Activated T-helper 2 cell treated with anti-CD3 and anti-CD28 coated beads, Interferon-gamma antibody, Interleukin-2, Interleukin-4, amounts not matched to agents 10 μg/mL and 5 μg/mL and 100 μg/mL, durations not matched to agents 14 hours and 24 hours and 36 hours (primary cell): ENCODE data around the gene EFHD2. TPM values are rescaled to one million over a fixed set of nuclear protein-coding genes. Genes with fewer than 3 reads are reported as not detected.
"Not testable (repeated sequence)": the region's sequence is repeated elsewhere in the genome, so short reads cannot be mapped to it uniquely, and the experiment has no call there.

Experiments
- DNase-seq: peaks from one replicate; pipeline ENCODE4 v3.0.0; 2021; ENCODE audit warnings: low spot score
- H3K27ac Mint-ChIP-seq: one replicate; pipeline ENCODE4 v1.8.0; 2021; ENCODE audit warnings: mixed read lengths
- H3K27me3 Mint-ChIP-seq: one replicate; pipeline ENCODE4 v1.8.0; 2021; ENCODE audit warnings: low read depth, mixed read lengths
- H3K36me3 Mint-ChIP-seq: one replicate; pipeline ENCODE4 v1.8.0; 2021; ENCODE audit warnings: low read depth, mixed read lengths
- H3K4me1 Mint-ChIP-seq: one replicate; pipeline ENCODE4 v1.8.0; 2021; ENCODE audit warnings: low read depth, mixed read lengths
- H3K4me3 Mint-ChIP-seq: one replicate; pipeline ENCODE4 v1.8.0; 2021; ENCODE audit warnings: low read depth, mild to moderate bottlenecking, moderate library complexity, mixed read lengths
- H3K9me3 Mint-ChIP-seq: one replicate; pipeline ENCODE4 v1.8.0; 2021; ENCODE audit warnings: mixed read lengths
- intact Hi-C: fragments of 100-400 bp; cut with micrococcal nuclease; formaldehyde crosslinking; loops from one replicate; pipeline ENCODE4 v1.15.1; 2023
- total RNA-seq: library from RNA; stranded (reverse); gene quantifications from 2 replicates; pipeline ENCODE4 v1.2.3, GENCODE V29; 2022

The EFHD2 gene
- total RNA-seq, 1 donor from 2014 or later = 85.2 TPM

- no peaks in the 10 kb centered on the region for H3K27me3 Mint-ChIP-seq
- H3K36me3 Mint-ChIP-seq = no peaks in the 10 kb centered on the region
- no peaks in the 10 kb centered on the region for H3K9me3 Mint-ChIP-seq
- DNase-seq = no peak
- no peaks in the 10 kb centered on the region for H3K4me1 Mint-ChIP-seq
- no peak overlapping the region for H3K4me3 Mint-ChIP-seq
- H3K27ac Mint-ChIP-seq = no peak overlapping the region
- intact Hi-C loops = no loop called here
Measured at GRCh38 chr1:15457585-15457984, 47.9 kb downstream of the EFHD2 start.

- H3K4me3 Mint-ChIP-seq, H3K27ac Mint-ChIP-seq, intact Hi-C loops: not testable (repeated sequence)
Measured at GRCh38 chr1:15458388-15458787, 48.7 kb downstream of the EFHD2 start.

GRCh38 chr1:15459771-15460707, 50.4 kb downstream of the EFHD2 start:
- peaks cover 3% of the 10 kb centered on the region for H3K27me3 Mint-ChIP-seq
- no peak overlapping the region for H3K4me3 Mint-ChIP-seq
- no peaks in the 10 kb centered on the region for H3K4me1 Mint-ChIP-seq
- intact Hi-C loops = no loop called here
- no peak overlapping the region for H3K27ac Mint-ChIP-seq
- no peaks in the 10 kb centered on the region for H3K36me3 Mint-ChIP-seq
- no peaks in the 10 kb centered on the region for H3K9me3 Mint-ChIP-seq
- no peak for DNase-seq

More at GRCh38 chr1:15458388-15458787, 48.7 kb downstream of the EFHD2 start:
- DNase-seq, H3K9me3 Mint-ChIP-seq, H3K4me1 Mint-ChIP-seq, H3K36me3 Mint-ChIP-seq, H3K27me3 Mint-ChIP-seq: not testable (repeated sequence)

GRCh38 chr1:15460708-15461095, 51.0 kb downstream of the EFHD2 start:
- no peak overlapping the region for H3K27ac Mint-ChIP-seq
- no peak for DNase-seq
- H3K4me3 Mint-ChIP-seq = no peak overlapping the region
- H3K4me1 Mint-ChIP-seq = no peaks in the 10 kb centered on the region
- H3K36me3 Mint-ChIP-seq = no peaks in the 10 kb centered on the region
- peaks cover 3% of the 10 kb centered on the region for H3K27me3 Mint-ChIP-seq
- H3K9me3 Mint-ChIP-seq = no peaks in the 10 kb centered on the region
- intact Hi-C loops = no loop called here

- H3K4me1 Mint-ChIP-seq, H3K27me3 Mint-ChIP-seq, H3K36me3 Mint-ChIP-seq, DNase-seq, H3K9me3 Mint-ChIP-seq, H3K27ac Mint-ChIP-seq, intact Hi-C loops, H3K4me3 Mint-ChIP-seq: not testable (repeated sequence)
Measured at GRCh38 chr1:15463064-15463800, 53.5 kb downstream of the EFHD2 start.

GRCh38 chr1:15463926-15464322, 54.2 kb downstream of the EFHD2 start:
- H3K9me3 Mint-ChIP-seq, DNase-seq, H3K36me3 Mint-ChIP-seq, intact Hi-C loops, H3K4me1 Mint-ChIP-seq, H3K27me3 Mint-ChIP-seq, H3K4me3 Mint-ChIP-seq, H3K27ac Mint-ChIP-seq: not testable (repeated sequence)

GRCh38 chr1:15465674-15466073, 56.0 kb downstream of the EFHD2 start:
- no peaks in the 10 kb centered on the region for H3K9me3 Mint-ChIP-seq
- no peak overlapping the region for H3K4me3 Mint-ChIP-seq
- no peak overlapping the region for H3K27ac Mint-ChIP-seq
- DNase-seq = no peak
- H3K27me3 Mint-ChIP-seq = peaks cover 3% of the 10 kb centered on the region
- intact Hi-C loops = no loop called here
- H3K4me1 Mint-ChIP-seq = no peaks in the 10 kb centered on the region
- no peaks in the 10 kb centered on the region for H3K36me3 Mint-ChIP-seq

GRCh38 chr1:15466955-15467625, 57.4 kb downstream of the EFHD2 start:
- H3K4me3 Mint-ChIP-seq, H3K27me3 Mint-ChIP-seq, intact Hi-C loops, H3K9me3 Mint-ChIP-seq, H3K27ac Mint-ChIP-seq, H3K4me1 Mint-ChIP-seq, H3K36me3 Mint-ChIP-seq, DNase-seq: not testable (repeated sequence)

- intact Hi-C loops = no loop called here
- no peaks in the 10 kb centered on the region for H3K36me3 Mint-ChIP-seq
- no peak overlapping the region for H3K4me3 Mint-ChIP-seq
- no peak for DNase-seq
- H3K27ac Mint-ChIP-seq = no peak overlapping the region
- H3K27me3 Mint-ChIP-seq = peaks cover 3% of the 10 kb centered on the region
- H3K9me3 Mint-ChIP-seq = no peaks in the 10 kb centered on the region
- no peaks in the 10 kb centered on the region for H3K4me1 Mint-ChIP-seq
Measured at GRCh38 chr1:15468145-15468544, 58.5 kb downstream of the EFHD2 start.

- Mint-ChIP-seq H3K4me1 (no peaks in the 10 kb centered on the region), H3K9me3 (no peaks in the 10 kb centered on the region), H3K36me3 (no peaks in the 10 kb centered on the region), H3K27ac (no peak overlapping the region), H3K4me3 (no peak overlapping the region), H3K27me3 (peaks cover 3% of the 10 kb centered on the region)
- DNase-seq = no peak
- intact Hi-C loops = no loop called here
Measured at GRCh38 chr1:15469361-15469760, 59.7 kb downstream of the EFHD2 start.

- intact Hi-C loops, H3K4me1 Mint-ChIP-seq, H3K36me3 Mint-ChIP-seq, H3K9me3 Mint-ChIP-seq, DNase-seq, H3K27ac Mint-ChIP-seq, H3K4me3 Mint-ChIP-seq, H3K27me3 Mint-ChIP-seq: not testable (repeated sequence)
Measured at GRCh38 chr1:15469821-15470448, 60.2 kb downstream of the EFHD2 start.

GRCh38 chr1:15471067-15471466, 61.4 kb downstream of the EFHD2 start:
- H3K4me1 Mint-ChIP-seq, H3K27ac Mint-ChIP-seq, H3K36me3 Mint-ChIP-seq, intact Hi-C loops, H3K9me3 Mint-ChIP-seq, H3K4me3 Mint-ChIP-seq, DNase-seq, H3K27me3 Mint-ChIP-seq: not testable (repeated sequence)
